Measurements from ENCODE around the gene SYT13. TPM values are rescaled to one million over a fixed set of nuclear protein-coding genes. Genes with fewer than 3 reads are reported as not detected.

Gene SYT13
- total RNA-seq, 4 donors from 2014 or later: 0.21 to 0.44 TPM; not detected in 2

DNA sequence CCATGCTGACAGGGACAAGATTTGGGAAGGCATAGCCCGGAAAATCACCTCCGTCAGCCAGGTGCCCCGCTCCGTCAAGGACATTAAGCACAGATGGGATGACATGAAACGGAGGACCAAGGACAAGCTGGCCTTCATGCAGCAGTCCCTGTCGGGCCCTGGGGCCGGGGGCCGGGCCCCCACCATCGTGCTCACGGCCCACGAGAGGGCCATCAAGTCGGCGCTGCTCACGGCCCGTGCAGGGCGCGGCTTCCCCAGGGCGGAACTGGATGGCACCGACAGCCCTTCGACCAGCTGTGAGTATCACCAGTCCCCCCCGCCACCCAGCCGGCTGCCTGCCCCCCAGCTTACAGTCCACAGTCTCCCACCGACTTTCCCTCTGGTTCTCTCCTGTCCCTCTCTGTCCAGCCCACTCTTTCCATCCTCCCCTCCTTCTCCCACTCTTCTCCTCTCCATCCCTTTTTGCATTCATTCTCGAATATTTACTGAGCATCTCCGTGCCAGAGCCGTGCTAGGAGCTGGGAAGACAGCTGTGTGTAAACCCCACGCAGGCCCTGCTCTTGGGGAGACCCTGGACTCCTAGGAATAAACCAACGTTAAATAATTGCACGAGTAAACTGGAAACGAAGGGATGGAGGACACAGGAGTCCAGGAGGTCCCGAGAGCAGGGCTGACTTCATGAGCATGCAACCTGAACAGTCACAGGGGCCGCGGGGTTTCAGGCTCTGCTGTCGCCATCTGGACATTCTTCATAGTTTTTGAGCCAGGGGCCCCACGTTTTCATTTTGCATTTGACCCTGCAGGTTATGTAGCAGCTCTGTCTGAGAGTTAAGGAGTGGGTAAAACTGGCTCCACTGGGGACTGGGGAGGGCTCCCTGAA is 76.9 kb downstream of the SYT13 start:
- peak overlapping the region; percentile 68 to 88 (median 86) for H3K27ac ChIP-seq
- H3K36me3 ChIP-seq: peaks cover 0 to 53% (median 0%) of the 10 kb centered on the region in 3 donors
- peaks cover 5 to 40% (median 21%) of the 10 kb centered on the region in 4 donors for H3K4me1 ChIP-seq
- WGBS, 2 donors: 56 to 71% methylated on average over 26 to 34 of the region's 35 CpGs
- peak overlapping the region in 3 of 4 donors; percentile 6 to 33 (median 19) for H3K4me3 ChIP-seq
- no peak for DNase-seq (ENCODE audit: low spot score in 2 of 2)
- H3K27me3 ChIP-seq: no peaks in the 10 kb centered on the region
- TF ChIP-seq EP300 (IDR thresholded peaks at IDR 0.05) (no peak), POLR2A (IDR thresholded peaks at IDR 0.05) (no peak)
- TF ChIP-seq, protein P1, sequence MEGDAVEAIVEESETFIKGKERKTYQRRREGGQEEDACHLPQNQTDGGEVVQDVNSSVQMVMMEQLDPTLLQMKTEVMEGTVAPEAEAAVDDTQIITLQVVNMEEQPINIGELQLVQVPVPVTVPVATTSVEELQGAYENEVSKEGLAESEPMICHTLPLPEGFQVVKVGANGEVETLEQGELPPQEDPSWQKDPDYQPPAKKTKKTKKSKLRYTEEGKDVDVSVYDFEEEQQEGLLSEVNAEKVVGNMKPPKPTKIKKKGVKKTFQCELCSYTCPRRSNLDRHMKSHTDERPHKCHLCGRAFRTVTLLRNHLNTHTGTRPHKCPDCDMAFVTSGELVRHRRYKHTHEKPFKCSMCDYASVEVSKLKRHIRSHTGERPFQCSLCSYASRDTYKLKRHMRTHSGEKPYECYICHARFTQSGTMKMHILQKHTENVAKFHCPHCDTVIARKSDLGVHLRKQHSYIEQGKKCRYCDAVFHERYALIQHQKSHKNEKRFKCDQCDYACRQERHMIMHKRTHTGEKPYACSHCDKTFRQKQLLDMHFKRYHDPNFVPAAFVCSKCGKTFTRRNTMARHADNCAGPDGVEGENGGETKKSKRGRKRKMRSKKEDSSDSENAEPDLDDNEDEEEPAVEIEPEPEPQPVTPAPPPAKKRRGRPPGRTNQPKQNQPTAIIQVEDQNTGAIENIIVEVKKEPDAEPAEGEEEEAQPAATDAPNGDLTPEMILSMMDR (IDR thresholded peaks at IDR 0.05): no peak
- H3K9me3 ChIP-seq: no peaks in the 10 kb centered on the region

DNA sequence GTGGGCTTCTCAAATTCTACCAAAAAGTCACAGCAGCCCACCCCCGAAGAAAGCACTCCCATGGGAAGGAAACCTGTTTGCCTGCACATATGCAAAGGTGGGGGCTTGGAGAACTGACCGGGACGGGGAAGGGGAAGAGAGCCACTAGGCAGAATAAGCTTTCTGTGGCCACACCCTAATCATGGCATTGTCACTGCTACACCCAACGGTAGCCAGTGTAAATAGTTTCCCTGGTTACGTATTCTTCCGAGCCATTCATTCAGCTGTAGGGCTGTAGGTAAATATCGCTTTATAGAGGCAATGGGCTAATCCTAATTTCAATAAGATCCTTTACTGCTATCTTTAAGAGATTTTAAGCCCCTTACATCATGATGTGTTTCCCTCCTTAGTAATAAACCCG is 78.0 kb downstream of the SYT13 start:
- Histone ChIP-seq H3K27me3 (no peaks in the 10 kb centered on the region), H3K4me1 (peaks cover 5 to 40% (median 21%) of the 10 kb centered on the region in 4 donors), H3K36me3 (peaks cover 0 to 44% (median 0%) of the 10 kb centered on the region in 3 donors), H3K4me3 (no peak overlapping the region), H3K27ac (peak overlapping the region; percentile 58 to 88 (median 86)), H3K9me3 (no peaks in the 10 kb centered on the region)
- TF ChIP-seq, protein P1 (IDR thresholded peaks at IDR 0.05): no peak
- TF ChIP-seq EP300 (IDR thresholded peaks at IDR 0.05) (no peak), POLR2A (IDR thresholded peaks at IDR 0.05) (no peak)
- WGBS, 2 donors: 81 to 85% methylated on average over 8 of the region's 8 CpGs
- no peak for DNase-seq (ENCODE audit: low spot score in 2 of 2)

DNA sequence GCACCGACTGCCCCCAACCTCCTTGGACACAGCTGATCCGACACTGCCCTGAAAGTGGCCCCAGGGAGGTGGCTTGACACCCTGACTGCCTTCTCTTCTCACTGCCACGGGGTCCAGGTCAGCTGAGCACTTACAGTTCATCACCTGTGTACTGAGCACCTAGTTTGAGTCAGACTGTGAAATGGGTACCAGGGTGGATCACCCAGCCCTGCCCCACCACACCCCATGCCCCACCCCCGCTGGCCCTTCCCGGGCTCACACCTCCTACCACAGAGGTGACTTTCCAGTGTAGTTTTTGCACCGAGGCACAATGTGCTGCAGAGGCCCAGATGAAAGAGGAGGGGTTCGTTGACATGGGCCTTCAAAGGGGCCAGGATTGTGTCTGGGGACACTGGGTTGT is 80.2 kb downstream of the SYT13 start:
- Histone ChIP-seq H3K27ac (peak overlapping the region in 1 of 4 donors; percentile 87), H3K4me1 (peaks cover 4 to 34% (median 20%) of the 10 kb centered on the region in 4 donors), H3K36me3 (peaks cover 0 to 37% (median 0%) of the 10 kb centered on the region in 3 donors), H3K27me3 (no peaks in the 10 kb centered on the region), H3K4me3 (no peak overlapping the region), H3K9me3 (no peaks in the 10 kb centered on the region)
- no peak for DNase-seq (ENCODE audit: low spot score in 2 of 2)
- TF ChIP-seq POLR2A (IDR thresholded peaks at IDR 0.05) (no peak), EP300 (IDR thresholded peaks at IDR 0.05) (no peak)
- TF ChIP-seq, protein P1 (IDR thresholded peaks at IDR 0.05): no peak
- whole genome bisulfite sequencing, 2 donors: 67 to 75% methylated on average over 4 to 7 of the region's 7 CpGs

DNA sequence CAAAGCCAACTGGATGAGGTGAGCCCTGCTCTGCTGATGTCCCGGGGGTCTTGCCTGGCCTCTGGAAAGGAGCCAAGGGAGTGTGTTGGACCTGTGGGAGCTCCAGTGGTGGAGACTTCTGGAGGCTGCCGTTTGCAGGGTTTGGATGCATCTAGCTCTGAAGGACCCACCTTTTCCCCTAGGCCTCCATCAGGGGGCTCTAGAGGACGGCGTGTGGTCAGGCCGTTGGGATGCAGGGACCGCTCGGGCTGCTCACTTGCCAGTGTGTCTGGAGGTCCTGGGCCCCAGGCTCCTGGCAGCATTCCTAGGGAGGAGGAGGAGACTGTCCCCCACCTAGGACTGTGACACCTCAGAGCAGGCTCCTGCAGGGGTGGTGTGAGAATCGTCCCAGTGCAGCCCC is 81.4 kb downstream of the SYT13 start:
- Histone ChIP-seq H3K4me1 (peaks cover 0 to 21% (median 11%) of the 10 kb centered on the region in 4 donors), H3K36me3 (peaks cover 0 to 40% (median 0%) of the 10 kb centered on the region in 3 donors), H3K9me3 (no peaks in the 10 kb centered on the region), H3K27me3 (no peaks in the 10 kb centered on the region), H3K4me3 (no peak overlapping the region), H3K27ac (peak overlapping the region in 1 of 4 donors; percentile 15)
- 34 to 70% methylated on average over 2 to 8 of the region's 8 CpGs for WGBS, 2 donors
- DNase-seq (ENCODE audit: low spot score in 2 of 2): no peak
- TF ChIP-seq, protein P1 (IDR thresholded peaks at IDR 0.05): no peak
- TF ChIP-seq POLR2A (IDR thresholded peaks at IDR 0.05) (no peak), EP300 (IDR thresholded peaks at IDR 0.05) (no peak)

DNA sequence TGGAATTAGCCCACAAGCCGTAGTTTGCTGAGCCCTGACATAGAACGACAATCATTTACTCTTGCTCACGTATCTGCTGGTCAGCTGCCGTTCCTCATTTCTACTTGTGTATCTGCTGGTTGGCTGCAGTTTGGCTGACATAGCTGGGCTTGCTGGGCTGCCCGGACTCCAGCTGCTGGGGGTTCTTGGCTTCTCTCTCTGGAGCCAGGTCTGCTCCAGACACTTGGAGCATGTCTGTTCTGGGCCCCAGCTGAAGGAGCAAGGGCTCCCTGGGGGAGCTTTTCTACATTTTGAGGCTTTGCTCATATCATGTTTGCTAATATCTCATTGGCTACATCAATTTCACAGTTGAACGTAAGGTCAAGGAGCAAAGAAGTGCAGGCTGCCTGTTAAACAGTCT is 92.4 kb downstream of the SYT13 start:
- H3K27me3 ChIP-seq: no peaks in the 10 kb centered on the region
- H3K4me1 ChIP-seq: peaks cover 0 to 7% (median 0%) of the 10 kb centered on the region in 4 donors
- no peak overlapping the region for H3K27ac ChIP-seq
- peaks cover 0 to 55% (median 0%) of the 10 kb centered on the region in 3 donors for H3K36me3 ChIP-seq
- no peaks in the 10 kb centered on the region for H3K9me3 ChIP-seq
- no peak for DNase-seq (ENCODE audit: low spot score in 2 of 2)
- no peak overlapping the region for H3K4me3 ChIP-seq
- TF ChIP-seq POLR2A (IDR thresholded peaks at IDR 0.05) (no peak), EP300 (IDR thresholded peaks at IDR 0.05) (no peak)
- TF ChIP-seq, protein P1 (IDR thresholded peaks at IDR 0.05): no peak
- WGBS, 2 donors: 71 to 74% methylated on average over 6 of the region's 6 CpGs

Measured in tibial nerve (tissue), 4 donors.